Uterus (tissue), 2 donors: ENCODE data around the gene AAR2.

Source experiments
- POLR2A ChIP-seq, 2 donors: fragments of 450-650 bp; IDR thresholded peaks; one replicate each; pipeline ENCODE4 v1.6.1; 2016; ENCODE audit warnings: antibody characterized with exemption in 2 of 2, mild to moderate bottlenecking in 1 of 2, moderate library complexity in 1 of 2
- TF ChIP-seq, protein P1 (sequence below), 4 experiments: fragments of 200-600 bp in 2 of 4; fragments of 450-650 bp in 2 of 4; sonication (generic) in 2 of 4; IDR thresholded peaks; one replicate each; pipeline ENCODE4 v1.5.1; 2016 to 2019; ENCODE audit warnings: antibody characterized with exemption in 4 of 4, mild to moderate bottlenecking in 2 of 4, moderate library complexity in 1 of 4

DNA sequence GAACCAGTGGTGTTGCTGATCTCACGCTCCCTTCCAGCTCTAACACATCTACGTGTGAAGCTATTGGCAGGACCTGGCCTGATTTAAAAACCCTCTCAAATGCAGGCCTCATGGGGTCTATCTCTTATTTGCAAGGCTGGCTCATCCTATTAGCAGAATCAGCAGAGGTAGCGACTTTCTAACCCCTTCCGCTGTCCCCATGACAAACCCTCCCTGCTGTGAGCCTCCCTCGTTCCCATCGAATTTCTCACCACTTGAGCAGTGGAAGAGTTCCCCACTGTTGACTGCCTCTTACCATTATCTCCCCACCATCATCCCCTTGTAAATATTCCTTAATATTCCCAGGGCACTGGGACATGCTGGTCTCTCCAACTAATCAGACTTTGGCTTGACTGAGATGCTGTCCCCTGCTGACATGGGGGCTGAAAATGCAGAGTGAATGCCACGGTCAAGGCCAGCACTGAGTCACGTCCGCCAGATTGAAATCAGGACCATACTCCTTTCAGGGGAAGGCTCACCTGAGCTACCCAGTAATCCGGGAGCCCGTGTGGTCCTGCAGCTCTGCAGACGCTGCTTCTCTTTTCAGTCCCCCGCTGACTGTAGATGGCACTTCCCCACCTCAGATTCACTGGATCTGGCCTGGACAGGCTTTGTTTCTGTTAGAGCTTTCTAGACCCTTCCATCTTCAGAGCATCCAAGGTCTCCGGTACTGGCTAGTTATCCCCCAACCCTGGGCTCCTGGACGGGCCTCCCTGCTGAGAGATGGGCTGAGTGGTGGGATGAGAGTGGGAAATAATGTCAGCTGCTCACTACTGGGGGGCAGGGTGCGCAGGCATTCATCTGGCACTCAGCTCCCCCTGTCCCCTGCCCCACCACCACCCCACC lies 23.1 kb downstream of the AAR2 start:
- TF ChIP-seq, protein P1, sequence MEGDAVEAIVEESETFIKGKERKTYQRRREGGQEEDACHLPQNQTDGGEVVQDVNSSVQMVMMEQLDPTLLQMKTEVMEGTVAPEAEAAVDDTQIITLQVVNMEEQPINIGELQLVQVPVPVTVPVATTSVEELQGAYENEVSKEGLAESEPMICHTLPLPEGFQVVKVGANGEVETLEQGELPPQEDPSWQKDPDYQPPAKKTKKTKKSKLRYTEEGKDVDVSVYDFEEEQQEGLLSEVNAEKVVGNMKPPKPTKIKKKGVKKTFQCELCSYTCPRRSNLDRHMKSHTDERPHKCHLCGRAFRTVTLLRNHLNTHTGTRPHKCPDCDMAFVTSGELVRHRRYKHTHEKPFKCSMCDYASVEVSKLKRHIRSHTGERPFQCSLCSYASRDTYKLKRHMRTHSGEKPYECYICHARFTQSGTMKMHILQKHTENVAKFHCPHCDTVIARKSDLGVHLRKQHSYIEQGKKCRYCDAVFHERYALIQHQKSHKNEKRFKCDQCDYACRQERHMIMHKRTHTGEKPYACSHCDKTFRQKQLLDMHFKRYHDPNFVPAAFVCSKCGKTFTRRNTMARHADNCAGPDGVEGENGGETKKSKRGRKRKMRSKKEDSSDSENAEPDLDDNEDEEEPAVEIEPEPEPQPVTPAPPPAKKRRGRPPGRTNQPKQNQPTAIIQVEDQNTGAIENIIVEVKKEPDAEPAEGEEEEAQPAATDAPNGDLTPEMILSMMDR (IDR thresholded peaks at IDR 0.05), result no peak
- TF ChIP-seq POLR2A (IDR thresholded peaks at IDR 0.05), result no peak
